ENCODE data around the gene PP2D1.

The PP2D1 gene

GRCh38 chr3:20012164-20012563 lies at the start of gene PP2D1:
Gene PP2D1, minus strand, starts transcription at chr3:20012264. Its CDS starts 192 bp downstream, at chr3:20012072.
- in situ Hi-C loops (cut with MboI; ENCODE audit: low sequenced_read_pairs) = no loop called here
- no peak for DNase-seq (ENCODE audit: low spot score in 2 of 2)
- Histone ChIP-seq H3K36me3 (replicated peaks) (no peaks in the 10 kb centered on the region), H3K4me1 (no peaks in the 10 kb centered on the region), H3K4me3 (no peak within 1 kb of the TSS), H3K27me3 (ENCODE audit: low read depth) (no peaks in the 10 kb centered on the region), H3K9me3 (no peaks in the 10 kb centered on the region)

GRCh38 chr3:20060974-20061685 lies 49.1 kb upstream of the PP2D1 start:
- in situ Hi-C loops (cut with MboI; ENCODE audit: low sequenced_read_pairs) = no loop called here
- Histone ChIP-seq H3K9me3 (no peaks in the 10 kb centered on the region), H3K4me3 (no peak overlapping the region), H3K27me3 (ENCODE audit: low read depth) (no peaks in the 10 kb centered on the region), H3K36me3 (replicated peaks) (no peaks in the 10 kb centered on the region), H3K4me1 (no peaks in the 10 kb centered on the region)
- DNase-seq (ENCODE audit: low spot score in 2 of 2) = no peak

GRCh38 chr3:20059929-20060328 lies 47.9 kb upstream of the PP2D1 start:
- no peaks in the 10 kb centered on the region for H3K36me3 ChIP-seq (replicated peaks)
- no peaks in the 10 kb centered on the region for H3K9me3 ChIP-seq
- no peak for DNase-seq (ENCODE audit: low spot score in 2 of 2)
- H3K4me3 ChIP-seq = no peak overlapping the region
- in situ Hi-C loops (cut with MboI; ENCODE audit: low sequenced_read_pairs) = no loop called here
- H3K27me3 ChIP-seq (ENCODE audit: low read depth) = no peaks in the 10 kb centered on the region
- H3K4me1 ChIP-seq = no peaks in the 10 kb centered on the region

- Histone ChIP-seq H3K9me3 (no peaks in the 10 kb centered on the region), H3K4me1 (no peaks in the 10 kb centered on the region), H3K36me3 (replicated peaks) (no peaks in the 10 kb centered on the region), H3K27me3 (ENCODE audit: low read depth) (no peaks in the 10 kb centered on the region), H3K4me3 (no peak overlapping the region)
- in situ Hi-C loops (cut with MboI; ENCODE audit: low sequenced_read_pairs) = no loop called here
- DNase-seq (ENCODE audit: low spot score in 2 of 2) = no peak
Observed at GRCh38 chr3:20057612-20058180, 45.6 kb upstream of the PP2D1 start.

- Histone ChIP-seq H3K27me3 (ENCODE audit: low read depth) (no peaks in the 10 kb centered on the region), H3K4me1 (no peaks in the 10 kb centered on the region), H3K36me3 (replicated peaks) (no peaks in the 10 kb centered on the region), H3K9me3 (no peaks in the 10 kb centered on the region), H3K4me3 (no peak overlapping the region)
- no peak for DNase-seq (ENCODE audit: low spot score in 2 of 2)
- in situ Hi-C loops (cut with MboI; ENCODE audit: low sequenced_read_pairs) = no loop called here
Observed at GRCh38 chr3:20056725-20057611, 44.9 kb upstream of the PP2D1 start.

- H3K36me3 ChIP-seq (replicated peaks) = no peaks in the 10 kb centered on the region
- no peaks in the 10 kb centered on the region for H3K4me1 ChIP-seq
- no peaks in the 10 kb centered on the region for H3K27me3 ChIP-seq (ENCODE audit: low read depth)
- no peaks in the 10 kb centered on the region for H3K9me3 ChIP-seq
- DNase-seq (ENCODE audit: low spot score in 2 of 2) = no peak
- H3K4me3 ChIP-seq = no peak overlapping the region
- in situ Hi-C loops (cut with MboI; ENCODE audit: low sequenced_read_pairs) = no loop called here
Observed at GRCh38 chr3:20055842-20056241, 43.8 kb upstream of the PP2D1 start.

- DNase-seq (ENCODE audit: low spot score in 2 of 2) = no peak
- H3K9me3 ChIP-seq = no peaks in the 10 kb centered on the region
- 0 out of 2 replicates have a peak, but pooled peaks cover under 1% of the 10 kb centered on the region for H3K4me1 ChIP-seq
- in situ Hi-C loops (cut with MboI; ENCODE audit: low sequenced_read_pairs) = no loop called here
- no peaks in the 10 kb centered on the region for H3K27me3 ChIP-seq (ENCODE audit: low read depth)
- H3K4me3 ChIP-seq = no peak overlapping the region
- no peaks in the 10 kb centered on the region for H3K36me3 ChIP-seq (replicated peaks)
Observed at GRCh38 chr3:20055020-20055775, 43.1 kb upstream of the PP2D1 start.

- Histone ChIP-seq H3K4me3 (no peak overlapping the region), H3K4me1 (0 out of 2 replicates have a peak, but pooled peaks cover 2% of the 10 kb centered on the region), H3K36me3 (replicated peaks) (no peaks in the 10 kb centered on the region), H3K9me3 (no peaks in the 10 kb centered on the region), H3K27me3 (ENCODE audit: low read depth) (no peaks in the 10 kb centered on the region)
- in situ Hi-C loops (cut with MboI; ENCODE audit: low sequenced_read_pairs) = no loop called here
- no peak for DNase-seq (ENCODE audit: low spot score in 2 of 2)
Observed at GRCh38 chr3:20054549-20054987, 42.5 kb upstream of the PP2D1 start.

GRCh38 chr3:20052851-20053250 lies 40.8 kb upstream of the PP2D1 start:
- Histone ChIP-seq H3K27me3 (ENCODE audit: low read depth) (no peaks in the 10 kb centered on the region), H3K4me1 (peaks cover 9% of the 10 kb centered on the region), H3K9me3 (no peaks in the 10 kb centered on the region), H3K36me3 (replicated peaks) (no peaks in the 10 kb centered on the region), H3K4me3 (no peak overlapping the region)
- in situ Hi-C loops (cut with MboI; ENCODE audit: low sequenced_read_pairs) = no loop called here
- DNase-seq (ENCODE audit: low spot score in 2 of 2) = no peak

GRCh38 chr3:20051123-20051806 lies 39.2 kb upstream of the PP2D1 start:
- no peak for DNase-seq (ENCODE audit: low spot score in 2 of 2)
- in situ Hi-C loops (cut with MboI; ENCODE audit: low sequenced_read_pairs) = no loop called here
- no peaks in the 10 kb centered on the region for H3K27me3 ChIP-seq (ENCODE audit: low read depth)
- H3K4me3 ChIP-seq = no peak overlapping the region
- H3K4me1 ChIP-seq = peaks cover 15% of the 10 kb centered on the region
- no peaks in the 10 kb centered on the region for H3K36me3 ChIP-seq (replicated peaks)
- no peaks in the 10 kb centered on the region for H3K9me3 ChIP-seq

GRCh38 chr3:20047976-20048883 lies 36.2 kb upstream of the PP2D1 start:
- H3K36me3 ChIP-seq (replicated peaks) = no peaks in the 10 kb centered on the region
- in situ Hi-C loops (cut with MboI; ENCODE audit: low sequenced_read_pairs) = no loop called here
- H3K4me1 ChIP-seq = peaks cover 15% of the 10 kb centered on the region
- no peak overlapping the region for H3K4me3 ChIP-seq
- DNase-seq (ENCODE audit: low spot score in 2 of 2) = no peak
- H3K27me3 ChIP-seq (ENCODE audit: low read depth) = no peaks in the 10 kb centered on the region
- H3K9me3 ChIP-seq = no peaks in the 10 kb centered on the region

- Histone ChIP-seq H3K27me3 (ENCODE audit: low read depth) (no peaks in the 10 kb centered on the region), H3K36me3 (replicated peaks) (no peaks in the 10 kb centered on the region), H3K4me1 (peaks cover 15% of the 10 kb centered on the region), H3K9me3 (no peaks in the 10 kb centered on the region), H3K4me3 (no peak overlapping the region)
- in situ Hi-C loops (cut with MboI; ENCODE audit: low sequenced_read_pairs) = no loop called here
- no peak for DNase-seq (ENCODE audit: low spot score in 2 of 2)
Observed at GRCh38 chr3:20047341-20047779, 35.3 kb upstream of the PP2D1 start.
